Neural cell (in vitro differentiated cells): ENCODE results near the gene F5. TPM values are rescaled to one million over a fixed set of nuclear protein-coding genes. Genes with fewer than 3 reads are reported as not detected.

Source experiments
- H2AFZ ChIP-seq: fragments of 200-600, 300-800 bp; sonication (generic), shearing (Covaris generic); 2 replicates; pipeline ENCODE4 v1.6.0; 2014; ENCODE audit warnings: low read depth, mild to moderate bottlenecking, antibody characterized with exemption, low read length, moderate library complexity
- H3F3A ChIP-seq: fragments of 200-600 bp; shearing (Covaris generic); 2 replicates; pipeline ENCODE4 v1.6.1; 2016; ENCODE audit warnings: mild to moderate bottlenecking, moderate library complexity, mixed read lengths, antibody characterized with exemption, low read length; ENCODE audit not compliant: insufficient read depth, poor library complexity, severe bottlenecking
- H3K27ac ChIP-seq: fragments of 200-600, 300-800 bp; sonication (generic), shearing (Covaris generic); 2 replicates; pipeline ENCODE4 v1.5.1; 2014; ENCODE audit warnings: mild to moderate bottlenecking, low read length, moderate library complexity
- H3K27me3 ChIP-seq: fragments of 300-800, 200-600 bp; sonication (generic), shearing (Covaris generic); 2 replicates; pipeline ENCODE4 v1.6.0; 2014; ENCODE audit warnings: mild to moderate bottlenecking, low read depth, low read length, moderate library complexity; ENCODE audit not compliant: insufficient read depth
- H3K36me3 ChIP-seq: fragments of 300-800, 200-600 bp; sonication (generic), shearing (Covaris generic); 2 replicates; pipeline ENCODE4 v1.5.1; 2014; ENCODE audit warnings: mild to moderate bottlenecking, antibody characterized with exemption, low read length, moderate library complexity; ENCODE audit not compliant: insufficient read depth
- H3K4me2 ChIP-seq: fragments of 300-800, 200-600 bp; sonication (generic), shearing (Covaris generic); 2 replicates; pipeline ENCODE4 v1.6.0; 2014; ENCODE audit warnings: mild to moderate bottlenecking, low read length
- H3K4me3 ChIP-seq: fragments of 300-800, 200-600 bp; sonication (generic), shearing (Covaris generic); 2 replicates; pipeline ENCODE4 v1.5.1; 2014; ENCODE audit warnings: mild to moderate bottlenecking, low read length, moderate library complexity
- H3K79me2 ChIP-seq: fragments of 200-600 bp; shearing (Covaris generic); replicated peaks from 2 replicates; pipeline ENCODE4 v1.6.0; 2014; ENCODE audit warnings: mild to moderate bottlenecking, low read length, moderate library complexity; ENCODE audit not compliant: insufficient read depth
- H3K9ac ChIP-seq: fragments of 300-800, 200-600 bp; sonication (generic), shearing (Covaris generic); 2 replicates; pipeline ENCODE4 v1.6.1; 2016; ENCODE audit warnings: mild to moderate bottlenecking, low read length, mixed read lengths
- H3K9me2 ChIP-seq: fragments of 200-600 bp; shearing (Covaris generic); 2 replicates; pipeline ENCODE4 v1.6.1; 2016; ENCODE audit warnings: mild to moderate bottlenecking, low read length, mixed read lengths; ENCODE audit not compliant: insufficient read depth
- H3K9me3 ChIP-seq: fragments of 200-600, 300-800 bp; sonication (generic), shearing (Covaris generic); 2 replicates; pipeline ENCODE4 v1.6.1; 2016; ENCODE audit warnings: mild to moderate bottlenecking, mixed run types, low read length, moderate library complexity, mixed read lengths
- H4K20me1 ChIP-seq: fragments of 200-600 bp; shearing (Covaris generic); 2 replicates; pipeline ENCODE4 v1.6.1; 2016; ENCODE audit warnings: mild to moderate bottlenecking, mixed run types; ENCODE audit not compliant: insufficient read depth
- EP300 ChIP-seq: fragments of 450-650 bp; conservative IDR thresholded peaks from 2 replicates; pipeline ENCODE4 v1.6.1; 2014; ENCODE audit warnings: antibody characterized with exemption, mild to moderate bottlenecking, moderate library complexity; ENCODE audit not compliant: poor library complexity, severe bottlenecking
- EZH2 ChIP-seq: fragments of 200-600, 300-800 bp; shearing (Covaris generic), sonication (generic); IDR thresholded peaks from 2 replicates; pipeline ENCODE4 v1.6.1; 2014; ENCODE audit warnings: antibody characterized with exemption, low read length, borderline replicate concordance, mild to moderate bottlenecking; ENCODE audit not compliant: insufficient read depth, poor library complexity, severe bottlenecking
- MXI1 ChIP-seq: fragments of 450-650 bp; conservative IDR thresholded peaks from 2 replicates; pipeline ENCODE4 v1.6.1; 2014; ENCODE audit warnings: antibody characterized with exemption, mild to moderate bottlenecking; ENCODE audit not compliant: poor library complexity, severe bottlenecking
- POLR2AphosphoS5 ChIP-seq: IDR thresholded peaks from 2 replicates; pipeline ENCODE4 v1.6.1; 2012
- RAD21 ChIP-seq: fragments of 450-650 bp; conservative IDR thresholded peaks from 2 replicates; pipeline ENCODE4 v1.6.1; 2014; ENCODE audit warnings: antibody characterized with exemption, mild to moderate bottlenecking, moderate library complexity
- SMC3 ChIP-seq: fragments of 450-650 bp; conservative IDR thresholded peaks from 2 replicates; pipeline ENCODE4 v1.6.1; 2014; ENCODE audit warnings: antibody characterized with exemption, mild to moderate bottlenecking, moderate library complexity; ENCODE audit not compliant: poor library complexity
- TAF1 ChIP-seq: IDR thresholded peaks from 2 replicates; pipeline ENCODE4 v1.6.1; 2012; ENCODE audit warnings: low read depth
- polyA plus RNA-seq: library from polyadenylated mRNA; depleted of rRNA; stranded (reverse); fragments of >200 nt; gene quantifications from 2 replicates; pipeline ENCODE4 v1.2.3, GENCODE V29; 2014
- TF ChIP-seq, protein P1 (sequence below): fragments of 450-650 bp; IDR thresholded peaks from 2 replicates; pipeline ENCODE4 v1.5.1; 2014; ENCODE audit warnings: antibody characterized with exemption, mild to moderate bottlenecking, moderate library complexity; ENCODE audit not compliant: poor library complexity, severe bottlenecking
- TF ChIP-seq, protein P2 (sequence below): IDR thresholded peaks from 2 replicates; pipeline ENCODE4 v1.6.1; 2012; ENCODE audit warnings: borderline replicate concordance

Gene F5
- polyA plus RNA-seq, 1 donor from 2014 or later, result not detected

DNA sequence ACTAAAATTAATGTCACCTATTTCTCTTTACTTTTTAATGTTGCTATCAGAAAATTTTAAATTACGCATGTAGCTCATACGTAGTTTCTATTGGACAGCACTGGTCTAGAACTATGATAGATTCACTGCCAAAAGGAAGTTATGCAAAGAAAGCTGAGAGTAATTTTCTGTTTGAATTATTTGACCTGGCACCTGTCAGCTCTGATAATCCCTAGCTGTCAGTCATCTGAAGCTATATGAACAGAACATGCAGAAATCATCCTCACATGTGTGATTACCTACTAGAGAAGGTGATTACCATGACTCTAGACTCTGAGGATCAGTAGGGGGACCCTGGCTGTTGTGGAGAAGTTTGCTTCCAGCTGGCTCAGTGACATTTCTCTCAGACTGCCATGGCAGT is 40.8 kb downstream of the F5 start:
- Histone ChIP-seq H3K9me2 (no peaks in the 10 kb centered on the region), H3F3A (no peaks in the 10 kb centered on the region), H3K9me3 (no peaks in the 10 kb centered on the region), H3K4me2 (peak overlapping the region; percentile 23), H2AFZ (no peak overlapping the region), H3K36me3 (no peaks in the 10 kb centered on the region), H3K27ac (peak overlapping the region; percentile 60), H4K20me1 (no peaks in the 10 kb centered on the region), H3K9ac (no peak overlapping the region), H3K27me3 (no peaks in the 10 kb centered on the region), H3K4me3 (peak overlapping the region; percentile 3), H3K79me2 (no peaks in the 10 kb centered on the region)
- TF ChIP-seq MXI1, result no peak
- no peak for TF ChIP-seq EZH2
- TF ChIP-seq EP300, result peak; percentile 95
- TF ChIP-seq POLR2AphosphoS5, result peak; percentile 52

DNA sequence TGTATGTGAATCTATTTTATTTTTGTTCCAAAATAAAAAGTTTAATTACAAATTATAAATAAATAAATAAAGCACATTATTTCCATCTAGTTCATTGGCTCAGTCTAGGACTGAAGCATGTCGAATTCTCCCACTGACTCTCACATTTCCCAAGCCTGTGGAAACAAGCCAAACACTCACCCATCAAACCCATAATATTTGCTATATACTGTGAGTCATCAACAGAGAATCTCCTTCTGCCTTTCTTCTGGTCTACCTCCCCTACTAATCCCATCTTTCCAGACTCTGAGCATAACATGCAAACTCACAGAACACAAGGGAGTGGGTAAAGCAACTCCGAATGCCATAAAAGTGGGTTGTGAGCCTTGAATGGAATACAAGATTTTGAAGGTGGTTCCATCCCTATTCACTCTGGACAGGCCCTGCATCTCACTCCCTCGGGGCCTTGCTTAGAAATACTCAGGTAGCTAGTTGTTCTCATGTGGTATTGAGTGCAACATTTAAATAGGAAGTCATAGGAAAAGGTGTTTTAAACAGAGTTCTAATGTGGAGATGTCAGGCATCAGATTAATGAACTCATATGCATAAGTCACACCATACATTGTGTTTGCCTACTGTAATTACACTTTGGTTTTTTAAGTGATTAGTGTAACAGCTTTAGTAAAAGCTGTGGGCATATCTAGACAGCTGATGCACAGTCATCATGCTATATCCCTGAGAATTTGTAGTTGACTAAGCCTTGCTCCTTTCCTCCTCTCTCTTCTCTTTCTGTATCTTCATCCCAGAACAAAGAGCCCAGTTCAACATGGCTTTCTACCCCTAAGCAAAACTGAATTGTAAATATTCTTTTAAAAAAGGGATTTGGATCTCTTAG is 47.0 kb downstream of the F5 start:
- H3F3A ChIP-seq, result no peaks in the 10 kb centered on the region
- no peak overlapping the region for H3K4me2 ChIP-seq
- H2AFZ ChIP-seq, result no peak overlapping the region
- TF ChIP-seq EP300 (no peak), EZH2 (no peak), TAF1 (no peak), SMC3 (no peak), MXI1 (no peak), POLR2AphosphoS5 (no peak), RAD21 (no peak)
- TF ChIP-seq, protein P1, sequence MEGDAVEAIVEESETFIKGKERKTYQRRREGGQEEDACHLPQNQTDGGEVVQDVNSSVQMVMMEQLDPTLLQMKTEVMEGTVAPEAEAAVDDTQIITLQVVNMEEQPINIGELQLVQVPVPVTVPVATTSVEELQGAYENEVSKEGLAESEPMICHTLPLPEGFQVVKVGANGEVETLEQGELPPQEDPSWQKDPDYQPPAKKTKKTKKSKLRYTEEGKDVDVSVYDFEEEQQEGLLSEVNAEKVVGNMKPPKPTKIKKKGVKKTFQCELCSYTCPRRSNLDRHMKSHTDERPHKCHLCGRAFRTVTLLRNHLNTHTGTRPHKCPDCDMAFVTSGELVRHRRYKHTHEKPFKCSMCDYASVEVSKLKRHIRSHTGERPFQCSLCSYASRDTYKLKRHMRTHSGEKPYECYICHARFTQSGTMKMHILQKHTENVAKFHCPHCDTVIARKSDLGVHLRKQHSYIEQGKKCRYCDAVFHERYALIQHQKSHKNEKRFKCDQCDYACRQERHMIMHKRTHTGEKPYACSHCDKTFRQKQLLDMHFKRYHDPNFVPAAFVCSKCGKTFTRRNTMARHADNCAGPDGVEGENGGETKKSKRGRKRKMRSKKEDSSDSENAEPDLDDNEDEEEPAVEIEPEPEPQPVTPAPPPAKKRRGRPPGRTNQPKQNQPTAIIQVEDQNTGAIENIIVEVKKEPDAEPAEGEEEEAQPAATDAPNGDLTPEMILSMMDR, result no peak
- TF ChIP-seq, protein P2, sequence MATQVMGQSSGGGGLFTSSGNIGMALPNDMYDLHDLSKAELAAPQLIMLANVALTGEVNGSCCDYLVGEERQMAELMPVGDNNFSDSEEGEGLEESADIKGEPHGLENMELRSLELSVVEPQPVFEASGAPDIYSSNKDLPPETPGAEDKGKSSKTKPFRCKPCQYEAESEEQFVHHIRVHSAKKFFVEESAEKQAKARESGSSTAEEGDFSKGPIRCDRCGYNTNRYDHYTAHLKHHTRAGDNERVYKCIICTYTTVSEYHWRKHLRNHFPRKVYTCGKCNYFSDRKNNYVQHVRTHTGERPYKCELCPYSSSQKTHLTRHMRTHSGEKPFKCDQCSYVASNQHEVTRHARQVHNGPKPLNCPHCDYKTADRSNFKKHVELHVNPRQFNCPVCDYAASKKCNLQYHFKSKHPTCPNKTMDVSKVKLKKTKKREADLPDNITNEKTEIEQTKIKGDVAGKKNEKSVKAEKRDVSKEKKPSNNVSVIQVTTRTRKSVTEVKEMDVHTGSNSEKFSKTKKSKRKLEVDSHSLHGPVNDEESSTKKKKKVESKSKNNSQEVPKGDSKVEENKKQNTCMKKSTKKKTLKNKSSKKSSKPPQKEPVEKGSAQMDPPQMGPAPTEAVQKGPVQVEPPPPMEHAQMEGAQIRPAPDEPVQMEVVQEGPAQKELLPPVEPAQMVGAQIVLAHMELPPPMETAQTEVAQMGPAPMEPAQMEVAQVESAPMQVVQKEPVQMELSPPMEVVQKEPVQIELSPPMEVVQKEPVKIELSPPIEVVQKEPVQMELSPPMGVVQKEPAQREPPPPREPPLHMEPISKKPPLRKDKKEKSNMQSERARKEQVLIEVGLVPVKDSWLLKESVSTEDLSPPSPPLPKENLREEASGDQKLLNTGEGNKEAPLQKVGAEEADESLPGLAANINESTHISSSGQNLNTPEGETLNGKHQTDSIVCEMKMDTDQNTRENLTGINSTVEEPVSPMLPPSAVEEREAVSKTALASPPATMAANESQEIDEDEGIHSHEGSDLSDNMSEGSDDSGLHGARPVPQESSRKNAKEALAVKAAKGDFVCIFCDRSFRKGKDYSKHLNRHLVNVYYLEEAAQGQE, result no peak
- H3K4me3 ChIP-seq, result no peak overlapping the region
- no peaks in the 10 kb centered on the region for H3K79me2 ChIP-seq
- H3K9me2 ChIP-seq, result no peaks in the 10 kb centered on the region
- no peaks in the 10 kb centered on the region for H4K20me1 ChIP-seq
- no peaks in the 10 kb centered on the region for H3K36me3 ChIP-seq
- H3K27me3 ChIP-seq, result no peaks in the 10 kb centered on the region
- H3K27ac ChIP-seq, result no peak overlapping the region
- no peaks in the 10 kb centered on the region for H3K9me3 ChIP-seq
- no peak overlapping the region for H3K9ac ChIP-seq
